Retinal pigment epithelial cell (primary cell): Measurements from ENCODE around the gene MYLK4.

ENCODE experiments used
- DNase-seq: peaks from one replicate; pipeline ENCODE4 v3.0.0-alpha.2; 2010; ENCODE audit warnings: low read depth
- H3K4me3 ChIP-seq: 2 replicates; pipeline ENCODE4 v1.5.1; 2011; ENCODE audit warnings: mild to moderate bottlenecking, low read length, control low read depth, moderate library complexity
- TF ChIP-seq, protein P1 (sequence below): conservative IDR thresholded peaks from 2 replicates; pipeline ENCODE4 v1.5.1; 2011; ENCODE audit warnings: low read depth, low read length, control low read depth, inconsistent platforms

Gene MYLK4

DNA sequence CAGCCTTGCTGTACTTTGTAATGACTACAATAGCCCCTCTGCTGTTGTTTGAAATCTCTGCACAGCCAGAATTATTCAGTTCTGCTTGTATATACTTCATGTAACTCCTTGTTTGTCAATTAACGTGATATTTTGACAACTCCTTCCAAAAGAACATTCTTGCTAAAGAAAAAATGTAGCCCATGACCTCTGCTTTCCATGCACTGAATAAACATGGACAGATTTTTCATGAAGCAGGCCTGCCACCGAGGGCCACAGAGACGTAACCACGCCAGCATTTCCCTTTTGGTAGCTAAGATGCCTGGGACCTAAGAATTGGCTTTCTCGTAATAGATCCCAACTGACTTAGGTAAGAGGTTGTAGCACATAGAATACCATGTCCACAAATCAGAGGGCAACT, 135.9 kb downstream of the MYLK4 start:
- DNase-seq: no peak
- H3K4me3 ChIP-seq: no peak overlapping the region
- TF ChIP-seq, protein P1, sequence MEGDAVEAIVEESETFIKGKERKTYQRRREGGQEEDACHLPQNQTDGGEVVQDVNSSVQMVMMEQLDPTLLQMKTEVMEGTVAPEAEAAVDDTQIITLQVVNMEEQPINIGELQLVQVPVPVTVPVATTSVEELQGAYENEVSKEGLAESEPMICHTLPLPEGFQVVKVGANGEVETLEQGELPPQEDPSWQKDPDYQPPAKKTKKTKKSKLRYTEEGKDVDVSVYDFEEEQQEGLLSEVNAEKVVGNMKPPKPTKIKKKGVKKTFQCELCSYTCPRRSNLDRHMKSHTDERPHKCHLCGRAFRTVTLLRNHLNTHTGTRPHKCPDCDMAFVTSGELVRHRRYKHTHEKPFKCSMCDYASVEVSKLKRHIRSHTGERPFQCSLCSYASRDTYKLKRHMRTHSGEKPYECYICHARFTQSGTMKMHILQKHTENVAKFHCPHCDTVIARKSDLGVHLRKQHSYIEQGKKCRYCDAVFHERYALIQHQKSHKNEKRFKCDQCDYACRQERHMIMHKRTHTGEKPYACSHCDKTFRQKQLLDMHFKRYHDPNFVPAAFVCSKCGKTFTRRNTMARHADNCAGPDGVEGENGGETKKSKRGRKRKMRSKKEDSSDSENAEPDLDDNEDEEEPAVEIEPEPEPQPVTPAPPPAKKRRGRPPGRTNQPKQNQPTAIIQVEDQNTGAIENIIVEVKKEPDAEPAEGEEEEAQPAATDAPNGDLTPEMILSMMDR: no peak

DNA sequence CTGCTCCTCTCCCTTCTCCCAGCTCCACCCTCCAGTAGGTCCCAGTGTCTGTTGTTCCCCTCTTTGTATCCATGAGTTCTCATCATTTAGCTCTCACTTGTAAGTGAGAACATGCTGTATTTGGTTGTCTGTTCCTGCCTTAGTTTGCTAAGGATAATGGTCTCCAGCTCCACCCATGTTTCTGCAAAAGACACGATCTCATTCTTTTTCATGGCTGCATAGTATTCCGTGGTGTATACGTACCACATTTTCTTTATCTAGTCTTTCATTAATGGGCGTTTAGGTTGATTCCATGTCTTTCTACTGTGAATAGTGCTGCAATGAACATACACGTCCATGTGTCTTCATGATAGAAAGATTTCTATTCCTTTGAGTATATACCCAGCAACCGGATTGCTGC, 136.6 kb downstream of the MYLK4 start:
- no peak overlapping the region for H3K4me3 ChIP-seq
- DNase-seq: no peak
- TF ChIP-seq, protein P1: no peak
